AG04449 (cell line): ENCODE data around the gene DNAJA2.

ENCODE experiments used
- CTCF ChIA-PET: fragments of 350-600 bp; formaldehyde crosslinking; extraction: SDS; loops from one replicate; lab custom pipeline; 2021; ENCODE audit warnings: antibody characterized with exemption; lab: Yijun Ruan, JAX
- POLR2A ChIA-PET: fragments of 400-600, 350-600 bp; formaldehyde crosslinking; extraction: SDS; loops from one replicate; lab custom pipeline; 2020; ENCODE audit warnings: antibody characterized with exemption, inconsistent platforms; lab: Yijun Ruan, JAX
- DNase-seq: peaks from one replicate; pipeline ENCODE4 v3.0.0-alpha.2; 2010; ENCODE audit warnings: low read depth, low spot score
- H3K4me3 ChIP-seq: 2 replicates; pipeline ENCODE4 v1.5.1; 2011; ENCODE audit warnings: low read depth, mild to moderate bottlenecking, control low read depth, low read length
- CTCF ChIP-seq: IDR thresholded peaks from one replicate; pipeline ENCODE4 v1.5.1; 2011; ENCODE audit warnings: mild to moderate bottlenecking, moderate library complexity, low read length, control low read depth, inconsistent platforms; ENCODE audit not compliant: insufficient read depth; ENCODE audit errors: missing control alignments

Gene DNAJA2

GRCh38 chr16:46928811-46929210, 44.7 kb downstream of the DNAJA2 start:
- no peak for DNase-seq
- no peak overlapping the region for H3K4me3 ChIP-seq
- no peak for TF ChIP-seq CTCF
- ChIA-PET CTCF (interaction anchor here (0.7 to 8.3 kb wide), 10 partner anchors 9 to 1236 kb away, joined by 3 to 91 read pairs (median 4); partner anchors contain the start of gene DNAJA2), POLR2A (no interaction called here)

- no peak for TF ChIP-seq CTCF
- DNase-seq, result no peak
- ChIA-PET POLR2A (no interaction called here), CTCF (interaction anchor here (1.2 to 8.3 kb wide), 8 partner anchors 8 to 216 kb away, joined by 3 to 91 read pairs (median 6); partner anchors contain the start of gene NETO2)
- no peak overlapping the region for H3K4me3 ChIP-seq
Measured at GRCh38 chr16:46927273-46927672, 46.2 kb downstream of the DNAJA2 start.

GRCh38 chr16:46926470-46927225, 46.8 kb downstream of the DNAJA2 start:
- POLR2A ChIA-PET, result interaction anchor here (0.6 kb wide), 1 partner anchor 79 kb away, joined by 3 read pairs; no protein-coding TSS in a partner anchor
- CTCF ChIA-PET, result interaction anchor here (1.1 to 8.3 kb wide), 10 partner anchors 7 to 253 kb away, joined by 3 to 91 read pairs (median 4); partner anchors contain the start of gene NETO2
- no peak for DNase-seq
- H3K4me3 ChIP-seq, result no peak overlapping the region
- TF ChIP-seq CTCF, result no peak

- H3K4me3 ChIP-seq, result no peak overlapping the region
- TF ChIP-seq CTCF, result no peak
- ChIA-PET CTCF (interaction anchor here (0.9 to 3.2 kb wide), 4 partner anchors 15 to 70 kb away, joined by 3 to 16 read pairs (median 5); no protein-coding TSS in a partner anchor), POLR2A (no interaction called here)
- DNase-seq, result no peak
Measured at GRCh38 chr16:46924402-46924801, 49.1 kb downstream of the DNAJA2 start.

- TF ChIP-seq CTCF, result no peak
- CTCF ChIA-PET, result interaction anchor here (0.9 to 7.4 kb wide), 6 partner anchors 5 to 71 kb away, joined by 3 to 77 read pairs (median 11); no protein-coding TSS in a partner anchor
Measured at GRCh38 chr16:46923513-46924295, 49.8 kb downstream of the DNAJA2 start.

More at GRCh38 chr16:46923513-46924295, 49.8 kb downstream of the DNAJA2 start:
- POLR2A ChIA-PET, result no interaction called here
- H3K4me3 ChIP-seq, result no peak overlapping the region
- DNase-seq, result no peak
